Endothelial cell of umbilical vein (primary cell): ENCODE results near the gene KCNH1. TPM values are rescaled to one million over a fixed set of nuclear protein-coding genes. Genes with fewer than 3 reads are reported as not detected.
"Not testable (repeated sequence)": the region's sequence is repeated elsewhere in the genome, so short reads cannot be mapped to it uniquely, and the experiment has no call there.

Experiments
- BruUV-seq: library from RNA; stranded (reverse); fragments of 400-500 nt; replicated peaks from 2 replicates; lab custom pipeline; 2021; lab: Mats Ljungman, UMichigan
- CTCF ChIA-PET: fragments of 300-600, 350-600 bp; sonication (Branson Sonifier 250); formaldehyde crosslinking; loops from one replicate; lab custom pipeline; 2021; ENCODE audit warnings: antibody characterized with exemption, inconsistent platforms; lab: Charles Lee
- POLR2A ChIA-PET: fragments of 300-600, 350-600 bp; sonication (Branson Sonifier 250); formaldehyde crosslinking; loops from one replicate; lab custom pipeline; 2021; ENCODE audit warnings: antibody characterized with exemption, inconsistent platforms; lab: Charles Lee
- DNase-seq: peaks from one replicate; pipeline ENCODE4 v3.0.0-alpha.2; 2011; ENCODE audit warnings: low read depth, low spot score
- FAIRE-seq: peaks from 2 replicates; lab custom pipeline; 2011; peaks lifted over from hg19 to GRCh38; lab: Jason Lieb, UNC
- H2AFZ ChIP-seq: 2 replicates; pipeline ENCODE4 v1.6.0; 2012; ENCODE audit warnings: low read depth, low read length, control low read depth, inconsistent platforms
- H3K27ac ChIP-seq: 2 replicates; pipeline ENCODE4 v1.5.1; 2011; ENCODE audit warnings: low read depth, mild to moderate bottlenecking, control low read depth, low read length, moderate library complexity; ENCODE audit not compliant: insufficient read depth
- H3K27me3 ChIP-seq, 2 experiments: 2 replicates each; pipeline versions ENCODE4 v1.6.0 to v1.6.1; 2011; ENCODE audit warnings: low read length in 2 of 2, mixed read lengths in 1 of 2; ENCODE audit not compliant: control insufficient read depth in 2 of 2, insufficient read depth in 2 of 2
- H3K36me3 ChIP-seq, 2 experiments: 2 replicates in 1 of 2; 3 replicates in 1 of 2; pipeline ENCODE4 v1.5.1; 2011; ENCODE audit warnings: low read length in 2 of 2, mild to moderate bottlenecking in 1 of 2, moderate library complexity in 1 of 2; ENCODE audit not compliant: control insufficient read depth in 2 of 2, insufficient read depth in 2 of 2; ENCODE audit errors: extremely low read depth in 1 of 2
- H3K4me1 ChIP-seq: 3 replicates; pipeline ENCODE4 v1.5.1; 2011; ENCODE audit warnings: mild to moderate bottlenecking, low read length; ENCODE audit not compliant: control insufficient read depth, insufficient read depth; ENCODE audit errors: extremely low read depth
- H3K4me2 ChIP-seq: 2 replicates; pipeline ENCODE4 v1.6.1; 2011; ENCODE audit warnings: low read length, control low read depth, mixed read lengths; ENCODE audit not compliant: insufficient read depth
- H3K4me3 ChIP-seq, 3 experiments: fragments of 200-600 bp in 1 of 3; sonication (generic), shearing (Covaris generic) in 1 of 3; replicated peaks in 1 of 3; 2 replicates each; pipeline ENCODE4 v1.5.1; 2011 to 2016; ENCODE audit warnings: control low read depth in 3 of 3, low read length in 3 of 3, mild to moderate bottlenecking in 2 of 3, inconsistent platforms in 1 of 3, low read depth in 1 of 3, moderate library complexity in 1 of 3; ENCODE audit not compliant: insufficient read depth in 1 of 3
- H3K79me2 ChIP-seq: 2 replicates; pipeline ENCODE4 v1.6.0; 2012; ENCODE audit warnings: low read length, inconsistent platforms; ENCODE audit not compliant: control insufficient read depth, insufficient read depth
- H3K9ac ChIP-seq: replicated peaks from 2 replicates; pipeline ENCODE3; 2011; ENCODE audit warnings: low read length, control low read depth; ENCODE audit not compliant: insufficient read depth; ENCODE audit errors: extremely low read depth
- H3K9me1 ChIP-seq: replicated peaks from 3 replicates; pipeline ENCODE4 v1.6.0; 2011; ENCODE audit warnings: mild to moderate bottlenecking, low read length; ENCODE audit not compliant: control insufficient read depth, insufficient read depth; ENCODE audit errors: extremely low read depth
- H3K9me3 ChIP-seq: replicated peaks from 2 replicates; pipeline ENCODE4 v1.5.1; 2012; ENCODE audit warnings: low read length, inconsistent platforms; ENCODE audit not compliant: control insufficient read depth, insufficient read depth
- H4K20me1 ChIP-seq: replicated peaks from 2 replicates; pipeline ENCODE3; 2011; ENCODE audit warnings: mild to moderate bottlenecking, low read length; ENCODE audit not compliant: control insufficient read depth, insufficient read depth; ENCODE audit errors: extremely low read depth
- POLR2AphosphoS5 ChIP-seq: IDR thresholded peaks from 2 replicates; pipeline ENCODE4 v1.6.1; 2012; ENCODE audit warnings: low read depth, mild to moderate bottlenecking, control low read depth, low read length, moderate library complexity; ENCODE audit not compliant: insufficient read depth
- dilution Hi-C: fragments of 300-500 bp; cut with MboI; formaldehyde crosslinking; loops from one replicate; pipeline ENCODE4 v1.15.0; 2019; ENCODE audit warnings: low sequenced_read_pairs; ENCODE audit not compliant: extremely low pct_ligation_motif_present
- intact Hi-C: fragments of 100-400 bp; cut with micrococcal nuclease; formaldehyde crosslinking; loops from one replicate; pipeline ENCODE4 v1.10.0; 2022
- polyA plus RNA-seq, 4 experiments: library from polyadenylated mRNA; depleted of rRNA in 3 of 4; stranded (reverse) in 3 of 4; unstranded in 1 of 4; fragments of >200 nt; gene quantifications; 2 replicates each; pipeline versions ENCODE4 v1.2.1 to v1.2.3, GENCODE V29; 2011 to 2012; ENCODE audit warnings: missing spikeins in 1 of 4
- total RNA-seq: library from RNA; stranded (reverse); gene quantifications from 2 replicates; pipeline ENCODE4 v1.2.3, GENCODE V29; 2021

The KCNH1 gene
- total and polyA plus RNA-seq, 2 donors (not counting 3 experiments of a cell fraction or from before 2014, with no cell fraction given): not detected

DNA sequence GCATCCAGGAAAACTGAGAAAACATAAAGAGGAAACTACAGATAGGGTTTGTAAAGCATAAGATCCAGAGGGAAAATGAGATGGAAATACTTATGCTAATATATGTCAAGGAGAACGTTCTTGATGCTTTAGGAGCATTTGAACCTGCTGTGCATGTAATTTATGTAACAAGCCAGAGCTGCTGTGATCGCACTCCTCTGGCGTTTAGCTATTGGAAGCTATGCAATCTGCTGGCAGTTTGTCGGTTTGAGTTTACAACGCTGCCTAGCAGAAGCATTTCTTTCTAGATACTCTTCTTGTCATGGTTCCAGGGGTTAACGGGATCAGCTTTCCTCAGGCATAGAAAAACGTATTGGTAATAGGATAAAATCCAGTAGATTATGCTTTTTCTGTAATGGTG, 182.7 kb downstream of the KCNH1 start:
- intact Hi-C loops: no loop called here
- H3K27ac ChIP-seq: no peak overlapping the region
- DNase-seq (no peak), FAIRE-seq (no peak)
- ChIA-PET POLR2A (no interaction called here), CTCF (no interaction called here)
- no peaks in the 10 kb centered on the region for H3K36me3 ChIP-seq
- no peak for TF ChIP-seq POLR2AphosphoS5
- H3K4me3 ChIP-seq: no peak overlapping the region
- no peak overlapping the region for H2AFZ ChIP-seq
- BruUV-seq: no TSS peak
- no peak overlapping the region for H3K4me2 ChIP-seq
- H3K4me1 ChIP-seq: no peaks in the 10 kb centered on the region
- no peaks in the 10 kb centered on the region for H3K27me3 ChIP-seq
- no peak overlapping the region for H3K9ac ChIP-seq
- H3K9me3 ChIP-seq: no peaks in the 10 kb centered on the region
- H3K79me2 ChIP-seq: no peaks in the 10 kb centered on the region
- dilution Hi-C loops: no loop called here
- H4K20me1 ChIP-seq: no peaks in the 10 kb centered on the region
- no peaks in the 10 kb centered on the region for H3K9me1 ChIP-seq

DNA sequence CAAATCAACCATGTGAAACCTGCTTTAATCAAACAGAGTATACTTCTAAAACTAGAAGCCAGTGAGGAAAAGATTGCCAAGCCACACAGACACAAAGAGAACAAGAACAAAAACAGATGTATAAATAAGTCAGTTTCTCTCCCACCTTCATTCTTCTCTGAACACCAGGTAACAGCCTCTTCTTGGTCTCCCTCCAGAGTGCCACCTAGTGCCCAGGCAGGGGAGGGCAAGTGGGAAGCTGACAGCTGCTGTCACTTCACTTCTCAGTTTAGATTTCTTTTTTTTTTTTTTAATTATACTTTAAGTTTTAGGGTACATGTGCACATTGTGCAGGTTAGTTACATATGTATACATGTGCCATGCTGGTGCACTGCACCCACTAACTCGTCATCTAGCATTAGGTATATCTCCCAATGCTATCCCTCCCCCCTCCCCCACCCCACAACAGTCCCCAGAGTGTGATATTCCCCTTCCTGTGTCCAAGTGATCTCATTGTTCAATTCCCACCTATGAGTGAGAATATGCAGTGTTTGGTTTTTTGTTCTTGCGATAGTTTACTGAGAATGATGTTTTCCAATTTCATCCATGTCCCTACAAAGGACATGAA, 183.9 kb downstream of the KCNH1 start:
- H3K9me1 ChIP-seq, FAIRE-seq, CTCF ChIA-PET, BruUV-seq, H3K27ac ChIP-seq, H3K36me3 ChIP-seq, H4K20me1 ChIP-seq, POLR2A ChIA-PET, H3K4me1 ChIP-seq, intact Hi-C loops, H3K27me3 ChIP-seq, H3K4me3 ChIP-seq, H3K4me2 ChIP-seq, dilution Hi-C loops, H3K9ac ChIP-seq, H3K79me2 ChIP-seq, H3K9me3 ChIP-seq, DNase-seq, H2AFZ ChIP-seq: not testable (repeated sequence)
